ENCODE data around the gene PLCL2.

The PLCL2 gene

DNA sequence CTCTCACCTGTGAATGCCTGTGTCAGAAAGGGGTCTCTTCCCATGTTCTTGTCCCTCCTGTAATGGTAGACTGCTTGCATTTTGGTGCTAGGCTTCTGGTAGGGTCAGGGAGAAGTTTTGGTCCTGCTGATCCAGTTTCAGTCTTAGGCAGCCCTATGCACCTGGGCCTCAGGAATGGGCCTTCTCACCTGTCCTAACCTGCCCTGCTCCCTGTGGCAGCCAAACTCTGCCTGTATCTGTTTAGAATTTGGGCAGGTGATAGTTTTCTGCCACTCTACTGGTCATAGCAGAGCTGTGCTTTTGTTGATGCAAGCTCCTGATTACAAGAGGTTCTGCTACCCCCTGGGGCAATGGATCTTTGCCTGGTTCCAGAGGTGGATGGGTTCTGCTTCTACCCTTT, 118.7 kb downstream of the PLCL2 start:
- H3K27ac ChIP-seq = no peak overlapping the region
- TF ChIP-seq, protein P1, sequence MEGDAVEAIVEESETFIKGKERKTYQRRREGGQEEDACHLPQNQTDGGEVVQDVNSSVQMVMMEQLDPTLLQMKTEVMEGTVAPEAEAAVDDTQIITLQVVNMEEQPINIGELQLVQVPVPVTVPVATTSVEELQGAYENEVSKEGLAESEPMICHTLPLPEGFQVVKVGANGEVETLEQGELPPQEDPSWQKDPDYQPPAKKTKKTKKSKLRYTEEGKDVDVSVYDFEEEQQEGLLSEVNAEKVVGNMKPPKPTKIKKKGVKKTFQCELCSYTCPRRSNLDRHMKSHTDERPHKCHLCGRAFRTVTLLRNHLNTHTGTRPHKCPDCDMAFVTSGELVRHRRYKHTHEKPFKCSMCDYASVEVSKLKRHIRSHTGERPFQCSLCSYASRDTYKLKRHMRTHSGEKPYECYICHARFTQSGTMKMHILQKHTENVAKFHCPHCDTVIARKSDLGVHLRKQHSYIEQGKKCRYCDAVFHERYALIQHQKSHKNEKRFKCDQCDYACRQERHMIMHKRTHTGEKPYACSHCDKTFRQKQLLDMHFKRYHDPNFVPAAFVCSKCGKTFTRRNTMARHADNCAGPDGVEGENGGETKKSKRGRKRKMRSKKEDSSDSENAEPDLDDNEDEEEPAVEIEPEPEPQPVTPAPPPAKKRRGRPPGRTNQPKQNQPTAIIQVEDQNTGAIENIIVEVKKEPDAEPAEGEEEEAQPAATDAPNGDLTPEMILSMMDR (IDR thresholded peaks at IDR 0.05) = no peak
- TF ChIP-seq ZFX (IDR thresholded peaks at IDR 0.05; ENCODE audit: borderline replicate concordance) = no peak

- H3K27ac ChIP-seq = no peak overlapping the region
- no peak for TF ChIP-seq ZFX (IDR thresholded peaks at IDR 0.05; ENCODE audit: borderline replicate concordance)
- TF ChIP-seq, protein P1 (IDR thresholded peaks at IDR 0.05) = no peak
Measured at GRCh38 chr3:17006132-17006852, 121.5 kb downstream of the PLCL2 start.

DNA sequence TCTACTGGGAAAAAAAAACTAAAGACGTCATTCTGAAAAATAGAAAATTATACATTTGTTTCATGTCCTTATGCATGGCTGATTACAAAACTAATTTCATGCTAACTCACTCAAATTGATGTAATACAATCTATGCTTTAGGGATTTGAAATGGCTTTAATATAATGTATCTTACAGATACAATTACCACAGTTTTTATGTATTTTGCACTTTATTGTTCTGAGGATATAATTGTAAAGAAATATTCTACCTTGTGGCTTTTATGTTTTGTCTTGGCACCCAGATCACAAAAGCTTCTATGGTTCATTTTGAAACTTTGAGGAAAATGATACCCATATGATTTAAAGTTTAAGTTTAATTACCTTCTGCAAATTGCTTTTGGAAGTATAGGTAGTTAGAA, 122.5 kb downstream of the PLCL2 start:
- no peak for TF ChIP-seq ZFX (IDR thresholded peaks at IDR 0.05; ENCODE audit: borderline replicate concordance)
- H3K27ac ChIP-seq = no peak overlapping the region

DNA sequence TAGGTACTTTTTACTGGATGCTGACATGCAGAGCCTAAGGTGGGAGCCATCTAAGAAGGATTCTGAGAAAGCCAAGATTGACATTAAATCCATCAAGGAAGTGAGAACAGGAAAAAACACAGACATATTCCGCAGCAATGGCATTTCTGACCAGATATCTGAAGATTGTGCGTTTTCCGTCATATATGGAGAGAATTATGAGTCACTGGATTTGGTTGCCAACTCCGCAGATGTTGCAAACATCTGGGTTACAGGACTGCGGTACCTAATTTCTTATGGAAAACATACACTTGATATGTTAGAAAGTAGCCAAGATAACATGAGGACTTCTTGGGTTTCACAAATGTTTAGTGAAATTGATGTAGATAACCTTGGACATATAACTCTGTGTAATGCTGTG, 125.1 kb downstream of the PLCL2 start:
- no peak overlapping the region for H3K27ac ChIP-seq
- TF ChIP-seq, protein P1 (IDR thresholded peaks at IDR 0.05) = no peak
- TF ChIP-seq ZFX (IDR thresholded peaks at IDR 0.05; ENCODE audit: borderline replicate concordance) = no peak

GRCh38 chr3:17011728-17012338, 127.1 kb downstream of the PLCL2 start:
- TF ChIP-seq, protein P1 (IDR thresholded peaks at IDR 0.05) = no peak
- TF ChIP-seq ZFX (IDR thresholded peaks at IDR 0.05; ENCODE audit: borderline replicate concordance) = no peak
- no peak overlapping the region for H3K27ac ChIP-seq

- H3K27ac ChIP-seq = no peak overlapping the region
- TF ChIP-seq, protein P1 (IDR thresholded peaks at IDR 0.05) = no peak
- no peak for TF ChIP-seq ZFX (IDR thresholded peaks at IDR 0.05; ENCODE audit: borderline replicate concordance)
Measured at GRCh38 chr3:17013050-17013449, 128.3 kb downstream of the PLCL2 start.

DNA sequence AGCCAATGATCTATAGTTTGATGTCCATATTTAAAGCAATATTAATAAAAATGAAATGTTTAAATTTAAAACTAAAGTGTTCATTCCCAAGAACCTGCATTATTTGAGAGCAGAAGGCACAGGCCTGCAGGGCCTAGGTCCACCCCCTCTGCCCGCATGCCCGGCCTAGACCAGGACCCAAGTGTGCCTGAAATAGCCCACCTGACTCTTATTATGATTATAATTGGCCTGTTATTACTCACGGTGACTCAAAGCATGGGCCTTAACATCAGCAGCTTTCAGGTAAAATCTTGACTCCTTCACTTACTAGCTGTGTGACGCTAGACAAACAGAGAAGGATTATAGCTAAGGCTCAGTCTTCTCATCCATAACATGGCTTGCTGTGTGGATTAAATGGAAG, 128.8 kb downstream of the PLCL2 start:
- no peak for TF ChIP-seq ZFX (IDR thresholded peaks at IDR 0.05; ENCODE audit: borderline replicate concordance)
- TF ChIP-seq, protein P1 (IDR thresholded peaks at IDR 0.05) = no peak
- no peak overlapping the region for H3K27ac ChIP-seq
